Midbrain (tissue), 1 donor: Measurements from ENCODE around the gene XPO6.

Experiments used
- DNase-seq: peaks from one replicate; lab custom pipeline; 2025; lab: John Stamatoyannopoulos, UW

XPO6 gene

DNA sequence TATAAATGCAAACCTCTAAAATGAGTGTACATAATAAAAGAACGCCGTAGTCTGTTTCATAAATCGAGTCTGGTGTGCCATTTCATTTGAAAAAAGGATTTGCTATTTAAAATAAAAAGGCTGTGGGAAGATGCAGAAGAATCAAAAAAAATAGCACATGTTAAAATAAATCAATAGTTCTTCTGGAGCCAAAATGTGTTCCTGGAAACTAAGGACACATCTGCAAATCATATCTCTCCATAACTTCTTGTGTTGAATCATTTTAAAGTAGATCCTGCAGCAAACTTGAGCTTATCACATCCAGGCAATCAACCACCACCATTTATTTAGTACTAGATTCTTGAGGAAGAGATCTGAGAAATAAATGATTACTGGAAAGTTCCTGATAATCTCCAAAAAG, 29.0 kb downstream of the XPO6 start:
- no peak for DNase-seq

DNA sequence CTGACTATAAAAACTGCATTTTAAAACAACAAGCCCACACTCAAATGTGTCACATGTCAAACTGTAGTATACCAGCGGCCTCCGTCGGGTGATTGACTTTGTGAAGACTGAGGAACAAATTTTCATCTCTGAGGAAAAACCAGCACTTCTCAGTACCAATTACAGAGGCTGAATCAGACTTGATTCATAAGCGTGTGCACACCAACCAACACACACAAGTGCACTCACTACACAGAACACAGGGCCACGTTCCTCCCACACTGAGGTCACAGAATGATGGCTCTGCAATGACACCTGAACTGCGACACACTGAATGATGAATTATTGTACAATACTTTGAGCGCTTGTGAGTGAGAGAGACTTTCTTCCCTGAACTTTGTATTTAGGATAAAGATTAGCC, 29.6 kb downstream of the XPO6 start:
- no peak for DNase-seq

DNA sequence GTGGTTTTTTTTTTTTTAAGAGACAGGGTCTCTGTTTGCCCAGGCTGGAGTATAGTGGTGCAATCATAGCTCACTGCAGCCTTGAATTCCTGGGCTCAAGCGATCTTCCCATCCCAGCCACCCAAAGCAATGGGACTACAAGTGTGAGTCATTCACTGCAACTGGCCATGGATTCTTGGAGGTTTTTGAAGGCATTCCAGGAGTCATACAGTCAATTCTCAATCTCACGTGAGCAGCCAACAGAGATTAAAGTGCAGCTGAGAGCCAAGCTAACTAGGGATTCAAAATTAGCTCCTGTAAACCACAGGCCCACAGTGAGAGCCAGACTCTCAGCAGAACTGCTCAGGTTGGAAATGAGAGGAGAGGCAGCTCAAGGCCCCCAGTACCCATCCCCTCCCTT, 30.2 kb downstream of the XPO6 start:
- no peak for DNase-seq

DNA sequence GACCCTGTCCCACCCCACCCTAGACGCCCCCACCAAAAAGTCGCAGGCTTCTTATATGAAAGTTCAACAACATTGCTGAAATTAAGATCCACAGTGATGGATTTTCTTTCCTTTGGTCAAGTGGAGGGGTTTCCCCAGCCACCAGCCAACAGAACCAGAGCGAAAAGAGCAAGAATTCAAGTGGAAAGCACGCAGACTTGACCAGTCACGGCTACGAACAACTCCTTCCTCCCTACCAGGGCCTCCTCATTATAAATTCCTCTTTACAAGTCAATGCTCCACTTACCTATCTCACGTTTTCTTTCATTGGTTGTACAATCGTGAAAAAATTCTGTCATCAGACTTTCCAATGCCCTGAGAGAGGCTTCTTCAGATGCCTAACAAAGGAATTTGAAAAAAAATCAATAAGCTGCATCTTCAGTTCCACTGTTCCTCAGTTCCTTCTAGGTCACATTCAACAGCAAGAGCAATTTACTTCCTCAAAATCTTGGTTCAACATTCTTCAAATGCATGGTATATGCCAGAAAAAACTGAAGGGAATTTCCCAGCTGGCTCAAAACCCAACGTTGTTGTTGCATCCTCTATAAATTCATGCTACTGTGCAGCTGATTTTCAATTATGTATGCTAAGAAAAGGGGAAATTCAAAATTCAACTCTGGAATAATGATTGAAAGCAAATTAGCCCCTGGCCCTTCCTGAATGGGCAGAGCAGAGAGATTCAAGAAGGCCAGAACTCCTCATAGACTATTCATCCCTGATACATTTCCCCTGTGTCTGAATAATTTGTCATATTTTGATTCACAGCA, 30.9 kb downstream of the XPO6 start:
- peak; percentile 17 for DNase-seq

DNA sequence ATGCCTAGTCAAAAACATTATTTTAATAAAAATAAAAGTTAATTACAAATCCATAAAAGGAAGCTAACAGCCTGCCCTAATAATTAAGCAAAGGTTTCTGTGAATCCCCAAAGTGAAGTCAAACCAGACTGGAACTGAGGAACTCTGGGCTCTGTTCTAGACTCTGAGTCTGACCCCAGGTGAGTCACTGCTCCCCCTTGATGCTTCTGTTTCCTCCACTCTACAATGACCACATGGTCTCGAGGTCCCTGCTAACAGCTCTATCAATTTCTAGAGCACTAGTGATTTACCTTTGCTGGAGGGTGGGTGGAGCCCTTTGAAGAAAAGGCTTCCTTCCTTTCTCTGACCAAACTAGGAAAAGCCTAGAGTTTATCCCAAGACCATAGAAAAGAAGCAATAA, 32.4 kb downstream of the XPO6 start:
- no peak for DNase-seq

DNA sequence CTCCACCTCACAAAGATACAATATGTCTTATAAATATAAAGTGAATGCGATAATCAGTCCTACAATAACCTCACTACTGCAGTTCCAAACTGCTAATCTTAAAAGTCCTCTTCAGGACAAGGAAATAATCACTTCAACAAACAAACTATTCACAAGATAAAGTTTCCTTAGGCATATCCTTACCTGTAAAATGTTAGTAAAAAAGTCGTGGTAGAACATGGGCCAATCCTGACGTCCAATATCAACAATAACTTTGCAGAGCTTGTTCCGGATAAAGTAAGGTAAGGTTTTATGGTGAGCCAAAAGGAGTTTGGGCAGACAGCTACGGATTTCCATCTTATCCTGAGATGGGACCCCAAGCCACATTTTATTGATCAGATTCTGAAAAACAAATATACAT, 36.0 kb downstream of the XPO6 start:
- no peak for DNase-seq

DNA sequence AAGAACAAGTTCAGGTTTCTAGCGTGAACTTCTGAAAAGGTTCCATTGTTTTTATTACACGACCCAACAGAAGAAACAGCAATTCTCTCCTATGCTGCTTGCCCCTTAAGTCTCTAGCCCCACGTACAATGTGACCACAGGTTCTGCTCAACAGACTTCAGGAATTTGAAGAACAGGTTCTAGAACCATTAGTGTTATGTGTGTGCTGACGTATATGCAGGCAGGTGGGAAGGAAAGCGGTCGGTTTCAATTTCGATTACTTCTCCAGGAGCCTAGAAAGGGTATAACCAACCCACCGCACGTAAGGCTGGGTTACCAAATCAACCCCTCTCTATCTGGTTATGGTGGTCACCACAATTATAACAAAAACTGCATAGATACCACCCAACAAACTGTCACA, 39.4 kb downstream of the XPO6 start:
- DNase-seq, result no peak

DNA sequence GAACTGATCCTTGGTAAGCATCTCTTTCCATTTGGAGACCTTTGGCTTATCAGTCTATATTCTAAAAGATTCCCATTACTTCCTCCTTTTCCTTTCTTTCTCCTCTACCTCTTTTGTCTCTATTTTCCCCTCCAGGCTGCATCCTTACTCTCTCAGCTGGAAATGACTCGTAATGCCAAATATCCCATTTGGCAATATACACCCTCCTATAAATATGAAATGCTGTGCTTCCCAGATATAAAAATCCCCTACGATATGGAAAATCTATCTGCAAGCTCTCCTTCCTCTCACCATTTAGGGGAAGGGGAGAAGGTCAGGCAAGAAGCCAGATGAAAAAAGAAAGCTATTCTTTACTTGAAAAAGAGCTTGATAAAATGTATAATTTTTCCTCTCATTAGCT, 39.9 kb downstream of the XPO6 start:
- DNase-seq, result no peak

DNA sequence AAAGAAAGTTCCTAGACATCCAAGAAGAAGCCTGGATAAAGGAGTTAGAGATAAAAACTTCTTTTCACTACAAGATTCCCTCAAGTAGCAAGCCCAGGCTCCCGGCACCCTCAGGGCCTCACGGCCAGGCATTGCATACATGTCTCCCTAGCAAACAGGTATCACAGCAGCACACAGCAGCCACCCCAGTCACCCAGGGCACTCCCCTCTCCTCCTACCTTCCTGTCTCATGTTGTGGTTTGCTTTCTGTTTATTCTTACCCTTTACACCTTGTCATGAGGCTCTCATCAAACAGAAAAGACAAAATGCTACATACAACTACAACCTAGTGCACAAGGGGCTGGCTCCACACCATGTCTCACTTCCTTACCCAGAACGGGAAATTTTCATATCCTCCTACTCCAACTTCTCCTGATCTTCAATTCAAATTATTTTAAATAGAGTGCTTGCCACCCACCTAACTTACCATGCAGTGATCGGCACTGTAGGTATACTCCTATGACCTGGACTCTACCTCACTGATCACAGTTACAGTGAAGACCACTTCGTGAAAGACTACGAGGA, 42.7 kb downstream of the XPO6 start:
- DNase-seq, result no peak

DNA sequence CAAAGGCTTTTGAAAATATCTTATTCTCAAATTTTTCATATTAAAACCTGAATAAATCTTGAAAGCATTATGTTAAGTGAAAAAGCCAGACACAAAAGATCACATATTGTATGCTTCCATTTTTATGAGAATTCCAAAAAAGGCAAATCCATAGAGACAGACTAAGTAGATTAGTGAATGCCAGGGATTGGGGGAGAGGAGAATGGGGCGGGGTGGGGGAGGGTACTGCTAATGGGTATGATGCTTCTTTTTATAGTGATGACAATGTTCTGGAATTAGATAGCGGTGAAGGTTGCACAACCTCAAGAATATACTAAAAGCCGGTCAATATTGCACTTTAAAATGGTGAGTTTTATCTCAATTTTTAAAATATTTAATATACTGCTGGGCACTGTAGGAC, 44.0 kb downstream of the XPO6 start:
- DNase-seq, result no peak

DNA sequence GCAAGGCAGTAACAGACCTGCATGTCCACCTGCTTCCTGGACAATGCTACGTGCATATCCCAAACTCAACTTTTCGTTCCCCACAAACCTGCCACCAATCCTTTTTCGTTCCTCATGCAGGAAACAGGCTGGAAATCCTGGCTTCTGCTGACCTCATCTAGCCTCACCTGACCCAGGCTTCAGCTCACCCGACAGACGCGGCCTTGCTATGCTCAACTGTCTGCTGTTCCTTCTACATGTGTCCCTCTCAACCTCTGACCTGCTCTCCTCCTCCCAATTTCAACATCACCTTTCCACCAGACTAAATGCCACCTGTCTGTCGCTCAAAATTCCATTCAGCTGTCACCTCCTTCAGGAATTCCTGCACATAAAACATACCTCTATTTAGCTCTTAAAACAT, 44.5 kb downstream of the XPO6 start:
- DNase-seq, result no peak

DNA sequence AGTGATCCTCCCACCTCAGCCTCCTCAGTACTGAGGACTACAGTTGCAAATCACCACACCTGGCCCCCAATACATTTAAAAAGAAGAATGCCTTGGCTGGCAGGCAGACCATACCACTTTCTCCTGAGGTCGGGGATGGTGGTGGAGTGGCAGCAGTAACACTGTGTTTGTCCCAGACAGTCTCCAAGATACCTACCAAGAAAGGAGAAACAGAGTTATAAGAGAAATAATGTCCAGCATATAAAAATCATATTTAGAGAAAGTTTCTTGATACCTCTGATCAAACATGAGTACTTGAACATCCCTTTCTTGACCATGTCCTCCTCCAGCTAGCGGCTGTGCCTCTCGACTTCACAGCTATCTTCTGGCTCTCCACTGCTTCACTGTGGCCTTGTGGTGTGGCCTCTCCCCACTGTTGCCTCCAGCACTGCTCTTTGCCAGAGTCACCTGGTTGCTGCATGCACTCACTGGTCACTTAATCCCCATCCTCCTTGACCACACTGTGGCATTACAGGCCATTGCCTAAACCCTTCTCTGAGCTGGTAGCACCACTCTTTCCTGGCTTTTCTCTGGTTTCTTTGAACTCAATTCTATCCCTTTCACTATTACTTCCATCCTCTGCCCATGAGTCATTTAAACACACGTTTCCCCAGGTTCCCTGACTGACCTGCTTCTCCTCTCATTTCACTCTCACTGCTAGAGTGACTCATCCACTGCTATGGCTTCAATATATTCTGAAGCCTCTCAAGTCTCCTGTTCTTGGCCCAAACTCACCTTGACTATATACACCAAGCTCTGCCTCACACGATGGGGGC, 45.2 kb downstream of the XPO6 start:
- no peak for DNase-seq

DNA sequence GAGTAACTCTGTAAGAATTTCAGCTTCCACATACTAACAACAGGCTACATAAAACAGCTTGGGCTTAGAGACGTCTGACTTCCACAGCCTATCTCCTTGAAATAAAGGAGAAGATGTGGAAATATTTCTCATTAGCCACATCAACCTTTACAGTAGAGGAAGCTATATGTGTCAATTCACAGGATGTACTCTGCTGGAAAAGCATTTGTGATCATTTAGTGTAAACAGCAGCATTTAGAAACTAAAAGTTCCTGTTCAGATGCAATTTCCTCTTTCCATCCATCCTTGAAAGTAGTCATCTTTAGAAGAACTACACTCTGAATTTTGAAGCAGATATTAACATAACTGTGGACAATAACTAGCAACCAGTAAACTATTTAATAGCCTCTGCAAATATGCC, 46.2 kb downstream of the XPO6 start:
- no peak for DNase-seq

DNA sequence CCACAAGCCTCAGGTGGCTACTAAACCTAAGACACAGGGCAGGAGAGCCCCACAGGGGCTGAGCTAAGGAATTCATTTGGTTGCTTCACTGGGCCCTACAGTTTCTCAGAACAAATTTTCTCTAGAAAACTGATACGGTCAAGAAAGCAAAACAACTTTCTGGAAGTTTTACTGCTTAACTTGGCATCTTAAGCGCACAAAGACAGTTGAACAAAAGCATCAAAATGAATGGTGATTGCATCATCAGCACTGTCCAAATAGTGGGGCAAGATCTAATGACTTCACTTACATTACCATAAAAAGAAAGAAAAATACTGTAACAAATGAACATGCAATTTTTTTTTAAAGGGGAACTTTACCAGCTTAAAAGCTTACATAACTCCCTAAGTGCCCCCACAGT, 47.6 kb downstream of the XPO6 start:
- DNase-seq, result no peak

DNA sequence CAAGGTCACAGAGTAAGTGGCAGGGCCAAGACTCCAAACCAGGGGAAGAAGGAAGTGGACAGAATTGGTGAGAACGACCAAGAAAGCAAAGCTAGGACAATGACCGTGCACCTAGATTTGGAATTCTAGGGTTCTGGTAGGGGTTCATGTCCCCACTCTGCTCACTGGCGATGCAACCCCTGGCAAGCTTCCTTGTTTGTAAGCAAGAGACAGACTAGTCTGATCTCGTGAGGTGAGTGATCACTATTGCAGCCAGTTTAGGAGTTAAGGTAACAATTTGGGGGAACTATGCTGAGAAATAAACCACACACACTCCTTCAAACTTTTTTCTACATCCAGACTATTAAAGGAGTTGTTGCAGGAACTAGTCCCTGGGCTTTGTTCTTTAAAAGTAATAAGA, 48.1 kb downstream of the XPO6 start:
- no peak for DNase-seq

DNA sequence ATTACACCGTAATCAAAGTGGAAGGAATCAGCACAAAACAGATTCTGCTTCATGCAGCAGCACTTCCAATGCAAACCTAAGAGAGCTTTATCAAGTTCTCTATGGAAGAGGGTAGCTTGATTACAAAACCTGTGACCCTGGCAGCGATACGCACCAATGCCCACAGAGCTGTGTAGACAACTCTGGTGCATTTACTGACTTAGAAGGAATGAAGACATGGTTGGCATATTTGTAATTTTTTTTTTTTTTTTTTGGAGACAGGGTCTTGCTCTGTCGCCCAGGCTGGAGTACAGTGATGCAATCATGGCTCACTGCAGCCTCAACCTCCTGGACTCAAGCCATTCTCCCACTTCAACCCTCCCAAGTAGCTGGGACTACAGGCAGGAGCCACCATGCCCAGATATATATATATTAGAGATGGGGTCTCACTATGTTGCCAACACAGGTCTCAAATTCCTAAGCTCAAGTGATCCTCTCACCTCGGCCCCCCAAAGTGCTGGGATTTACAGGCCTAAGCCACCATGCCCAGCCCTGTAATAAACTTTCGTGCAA, 49.4 kb downstream of the XPO6 start:
- no peak for DNase-seq

DNA sequence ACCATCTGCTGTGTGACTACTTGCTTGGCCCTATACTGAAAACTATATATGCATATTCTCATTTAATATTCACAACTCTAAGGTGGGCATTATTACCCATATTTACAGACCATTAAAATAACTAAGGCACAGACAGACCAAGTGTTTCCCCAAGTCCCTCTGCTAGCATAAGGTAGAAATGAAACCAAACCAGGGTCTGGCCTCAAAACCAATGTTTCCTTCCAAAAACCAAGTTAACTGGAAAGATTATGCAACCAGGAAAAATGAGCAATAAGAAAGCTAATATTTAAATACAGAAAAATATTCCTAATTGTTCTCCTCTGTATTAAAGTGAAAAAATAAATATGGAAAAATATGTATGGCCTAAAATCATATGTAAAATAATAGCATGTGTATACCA, 50.1 kb downstream of the XPO6 start:
- DNase-seq, result no peak

DNA sequence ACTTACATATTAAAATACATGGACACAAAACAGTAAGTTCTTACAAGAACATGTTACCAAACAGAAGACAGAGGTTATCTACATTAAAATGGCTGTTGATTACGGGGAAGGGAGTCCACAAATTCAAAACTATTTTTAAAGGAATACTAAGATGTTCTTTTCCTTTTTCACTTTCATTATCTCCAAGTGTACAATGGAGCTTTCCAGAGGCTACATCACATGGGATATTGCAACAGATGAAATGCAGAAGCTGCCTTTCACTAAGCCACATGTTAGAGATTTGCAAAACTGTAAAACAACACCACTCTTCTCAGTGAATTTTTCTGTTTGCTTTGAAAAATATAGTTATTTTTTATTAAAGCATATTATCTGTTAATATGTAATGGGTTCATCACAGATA, 53.6 kb downstream of the XPO6 start:
- DNase-seq, result peak; percentile 17

DNA sequence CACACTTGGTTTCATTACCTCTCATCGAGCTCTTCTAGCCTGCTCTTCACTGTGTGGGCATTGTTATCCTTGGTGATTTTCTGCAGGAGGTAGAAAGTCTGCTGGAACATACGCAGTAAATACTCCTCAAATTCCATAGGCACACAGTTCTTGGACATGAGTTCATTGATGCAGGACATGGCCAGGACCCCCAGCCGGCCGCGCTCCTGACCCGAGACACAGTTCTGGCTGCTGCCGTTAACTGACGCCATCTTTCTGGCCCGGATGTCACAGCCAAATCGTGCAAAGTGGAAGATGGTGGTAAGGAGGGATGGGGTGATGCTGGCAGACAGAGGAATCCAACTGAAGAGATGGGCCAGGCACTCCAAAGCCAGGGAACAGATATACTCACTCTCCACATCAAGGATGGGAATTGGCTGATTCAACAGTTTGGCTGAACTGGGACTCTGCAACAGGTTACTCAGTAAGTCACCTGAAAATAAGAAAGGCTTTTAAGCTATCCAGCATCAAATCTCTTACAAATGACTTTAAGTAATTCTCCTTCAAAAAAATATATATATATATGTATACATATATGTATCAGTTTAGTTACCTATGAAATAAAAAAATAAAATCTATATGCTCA, 55.6 kb downstream of the XPO6 start:
- no peak for DNase-seq

DNA sequence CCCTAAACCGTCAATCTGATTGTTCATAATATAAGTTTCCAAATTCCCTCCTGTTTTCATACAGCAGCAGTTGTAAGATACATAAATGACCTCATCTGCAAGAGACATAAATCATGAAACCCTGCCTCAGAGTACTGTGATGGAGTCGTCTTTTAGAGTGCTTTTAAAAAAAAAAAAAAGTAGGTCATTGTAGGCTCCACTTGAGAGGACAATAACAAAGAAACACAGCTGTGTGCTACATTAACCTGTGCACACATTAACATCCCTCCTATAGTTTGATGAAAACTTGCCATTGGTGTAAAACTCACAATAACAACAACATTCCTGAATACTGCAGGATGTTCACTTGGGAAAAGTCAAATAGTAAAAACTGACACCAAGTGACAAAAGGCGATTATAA, 56.5 kb downstream of the XPO6 start:
- DNase-seq, result no peak

DNA sequence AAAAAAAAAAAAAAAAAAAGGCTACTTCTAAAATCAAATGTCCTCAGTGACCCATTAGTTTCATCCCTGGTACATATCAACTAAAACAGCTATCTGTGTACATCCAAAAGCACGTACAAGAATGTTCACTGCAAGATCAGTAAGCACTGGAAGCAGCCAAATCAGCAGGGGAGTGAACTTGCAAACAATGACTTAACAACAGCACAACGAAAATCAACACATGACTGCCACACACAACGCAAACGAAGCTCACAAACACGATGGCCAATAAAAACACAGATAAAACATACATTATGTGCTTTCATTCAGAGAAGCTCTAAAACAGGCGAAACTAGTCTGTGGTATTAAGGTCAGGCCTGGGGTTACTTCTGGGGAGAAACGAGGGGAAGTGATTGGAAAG, 60.6 kb downstream of the XPO6 start:
- no peak for DNase-seq
